Stimulated activated memory B cell treated with anti-CD40 and anti-IgM and Interleukin-4, amounts not matched to agents 10 μg/mL and 1 μg/mL and 100 μg/mL, for 72 hours (primary cell): Measurements from ENCODE around the gene ANGPTL4.
A peak's percentile ranks its signal among the peaks of the same experiment; 100 is the strongest.
"Not testable (repeated sequence)": the region's sequence is repeated elsewhere in the genome, so short reads cannot be mapped to it uniquely, and the experiment has no call there.

Experiments used
- ATAC-seq: fragments of 150-1000 bp; cut with Tn5 transposase; 2 replicates; pipeline ENCODE4 v1.10.0; 2021
- H3K27ac Mint-ChIP-seq: one replicate; pipeline ENCODE4 v1.8.0; 2022; ENCODE audit warnings: mild to moderate bottlenecking, mixed read lengths
- H3K27me3 Mint-ChIP-seq: one replicate; pipeline ENCODE4 v1.8.0; 2022; ENCODE audit warnings: mixed read lengths
- H3K36me3 Mint-ChIP-seq: one replicate; pipeline ENCODE4 v1.8.0; 2022; ENCODE audit warnings: mixed read lengths
- H3K4me1 Mint-ChIP-seq: one replicate; pipeline ENCODE4 v1.8.0; 2022; ENCODE audit warnings: mixed read lengths
- H3K4me3 Mint-ChIP-seq: one replicate; pipeline ENCODE4 v1.8.0; 2022; ENCODE audit warnings: mild to moderate bottlenecking, moderate library complexity, mixed read lengths
- H3K9me3 Mint-ChIP-seq: one replicate; pipeline ENCODE4 v1.8.0; 2022; ENCODE audit warnings: mixed read lengths

The ANGPTL4 gene

DNA sequence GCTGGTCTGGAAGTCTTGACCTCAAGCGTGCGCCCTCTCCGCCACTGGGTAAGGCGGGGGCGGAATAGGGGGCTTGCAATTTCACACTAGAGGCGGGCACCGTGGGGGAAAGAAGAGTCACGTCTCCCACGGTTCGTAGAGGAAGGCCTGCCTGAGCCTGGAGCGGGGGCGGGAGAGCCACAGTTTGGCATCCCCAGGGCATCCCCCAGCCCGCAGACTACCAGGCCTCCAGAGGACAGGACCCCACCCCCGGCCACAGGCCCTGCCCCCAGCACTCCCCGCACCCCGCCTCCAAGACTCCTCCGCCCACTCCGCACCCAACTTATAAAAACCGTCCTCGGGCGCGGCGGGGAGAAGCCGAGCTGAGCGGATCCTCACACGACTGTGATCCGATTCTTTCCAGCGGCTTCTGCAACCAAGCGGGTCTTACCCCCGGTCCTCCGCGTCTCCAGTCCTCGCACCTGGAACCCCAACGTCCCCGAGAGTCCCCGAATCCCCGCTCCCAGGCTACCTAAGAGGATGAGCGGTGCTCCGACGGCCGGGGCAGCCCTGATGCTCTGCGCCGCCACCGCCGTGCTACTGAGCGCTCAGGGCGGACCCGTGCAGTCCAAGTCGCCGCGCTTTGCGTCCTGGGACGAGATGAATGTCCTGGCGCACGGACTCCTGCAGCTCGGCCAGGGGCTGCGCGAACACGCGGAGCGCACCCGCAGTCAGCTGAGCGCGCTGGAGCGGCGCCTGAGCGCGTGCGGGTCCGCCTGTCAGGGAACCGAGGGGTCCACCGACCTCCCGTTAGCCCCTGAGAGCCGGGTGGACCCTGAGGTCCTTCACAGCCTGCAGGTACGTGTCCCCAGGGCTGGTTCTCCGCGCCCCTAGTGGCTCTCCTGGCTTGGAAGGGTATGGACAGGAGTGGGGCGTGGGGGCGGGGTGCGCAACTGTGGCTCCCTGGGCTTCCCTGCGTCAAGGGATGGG is at the start of gene ANGPTL4:
TSS of gene ANGPTL4 (plus strand) at position 353 of the 969 bp plus-strand sequence. CDS start at position 520, 167 bp downstream.
- Mint-ChIP-seq H3K27ac (no peak within 1 kb of the TSS), H3K36me3 (peaks cover 15% of the 10 kb centered on the region), H3K27me3 (peaks cover 89% of the 10 kb centered on the region), H3K4me3 (peak within 1 kb of the TSS; percentile 66), H3K4me1 (peaks cover 22% of the 10 kb centered on the region), H3K9me3 (no peaks in the 10 kb centered on the region)
- peak; percentile 67 for ATAC-seq

DNA sequence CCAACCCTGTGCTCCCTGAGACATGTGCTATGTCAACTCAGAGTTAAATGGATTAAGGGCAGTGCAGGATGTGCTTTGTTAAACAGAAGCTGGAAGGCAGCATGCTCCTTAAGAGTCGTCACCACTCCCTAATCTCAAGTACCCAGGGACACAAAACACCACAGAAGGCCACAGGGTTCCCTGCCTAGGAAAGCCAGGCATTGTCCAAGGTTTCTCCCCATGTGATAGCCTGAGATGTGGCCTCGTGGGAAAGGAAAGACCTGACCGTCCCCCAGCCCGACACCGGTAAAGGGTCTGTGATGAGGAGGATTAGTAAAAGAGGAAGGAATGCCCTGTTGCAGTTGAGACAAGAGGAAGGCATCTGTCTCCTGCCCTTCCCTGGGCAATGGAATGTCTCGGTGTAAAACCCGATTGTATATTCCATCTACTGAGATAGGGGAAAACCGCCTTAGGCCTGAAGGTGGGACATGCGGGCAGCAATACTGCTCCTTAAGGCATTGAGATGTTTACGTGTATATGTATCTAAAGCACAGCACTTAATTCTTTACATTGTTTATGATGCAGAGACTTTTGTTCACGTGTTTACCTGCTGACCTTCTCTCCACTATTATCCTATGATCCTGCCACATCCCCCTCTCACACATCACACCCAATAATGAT is 48.8 kb upstream of the ANGPTL4 start:
- not testable (repeated sequence) for H3K27ac Mint-ChIP-seq, H3K9me3 Mint-ChIP-seq, ATAC-seq, H3K4me1 Mint-ChIP-seq, H3K27me3 Mint-ChIP-seq, H3K4me3 Mint-ChIP-seq
- peaks cover 47% of the 10 kb centered on the region for H3K36me3 Mint-ChIP-seq

GRCh38 chr19:8316351-8317125 is 47.4 kb upstream of the ANGPTL4 start:
- Mint-ChIP-seq H3K9me3 (no peaks in the 10 kb centered on the region), H3K4me1 (peaks cover 16% of the 10 kb centered on the region), H3K4me3 (no peak overlapping the region), H3K27ac (no peak overlapping the region), H3K36me3 (peaks cover 37% of the 10 kb centered on the region), H3K27me3 (no peaks in the 10 kb centered on the region)
- no peak for ATAC-seq

GRCh38 chr19:8318835-8319234 is 45.1 kb upstream of the ANGPTL4 start:
- H3K9me3 Mint-ChIP-seq, H3K27ac Mint-ChIP-seq, H3K27me3 Mint-ChIP-seq, ATAC-seq, H3K4me3 Mint-ChIP-seq: not testable (repeated sequence)
- H3K36me3 Mint-ChIP-seq = peaks cover 38% of the 10 kb centered on the region
- peaks cover 37% of the 10 kb centered on the region for H3K4me1 Mint-ChIP-seq

DNA sequence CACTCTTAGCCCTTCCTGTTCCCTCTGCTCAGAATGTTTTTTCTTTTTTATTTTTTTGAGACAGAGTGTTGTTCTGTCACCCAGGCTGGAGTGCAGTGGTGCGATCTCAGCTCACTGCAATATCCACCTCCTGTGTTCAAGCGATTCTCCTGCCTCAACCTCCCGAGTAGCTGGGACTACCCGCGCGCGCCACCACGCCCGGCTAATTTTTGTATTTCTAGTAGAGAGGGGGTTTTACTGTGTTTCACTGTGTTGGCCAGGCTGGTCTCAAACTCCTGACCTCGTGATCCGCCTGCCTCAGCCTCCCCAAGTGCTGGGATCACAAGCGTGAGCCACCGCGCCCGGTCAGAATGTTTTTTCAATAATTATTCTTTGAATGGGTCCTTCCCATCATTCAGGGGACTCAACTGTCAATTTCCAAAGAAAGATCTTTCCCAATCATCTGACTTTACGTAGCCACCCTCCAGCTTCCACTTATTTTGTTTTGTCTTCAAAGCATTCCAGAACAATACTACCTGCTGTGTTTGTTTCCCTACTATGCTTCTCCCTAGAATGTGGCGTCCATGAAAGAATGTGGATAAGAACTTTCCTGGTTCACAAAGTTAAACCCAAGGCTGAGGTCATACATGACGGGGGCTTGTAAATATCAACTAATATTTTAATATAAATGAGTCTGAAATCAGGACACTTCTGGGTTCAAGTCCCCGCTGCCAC is 44.0 kb upstream of the ANGPTL4 start:
- peak overlapping the region; percentile 99 for H3K27ac Mint-ChIP-seq

GRCh38 chr19:8320564-8321066 is 43.3 kb upstream of the ANGPTL4 start:
- ATAC-seq = peak; percentile 9
- peaks cover 25% of the 10 kb centered on the region for H3K36me3 Mint-ChIP-seq
- no peaks in the 10 kb centered on the region for H3K9me3 Mint-ChIP-seq
- H3K27me3 Mint-ChIP-seq = no peaks in the 10 kb centered on the region
- H3K4me3 Mint-ChIP-seq = peak overlapping the region; percentile 96
- peak overlapping the region; percentile 99 for H3K27ac Mint-ChIP-seq
- H3K4me1 Mint-ChIP-seq = peaks cover 48% of the 10 kb centered on the region

More for the DNA sequence above, 44.0 kb upstream of the ANGPTL4 start:
- no peak for ATAC-seq
- H3K4me1 Mint-ChIP-seq = peaks cover 48% of the 10 kb centered on the region
- no peaks in the 10 kb centered on the region for H3K9me3 Mint-ChIP-seq
- H3K27me3 Mint-ChIP-seq = no peaks in the 10 kb centered on the region
- peak overlapping the region; percentile 96 for H3K4me3 Mint-ChIP-seq
- peaks cover 31% of the 10 kb centered on the region for H3K36me3 Mint-ChIP-seq

- H3K27me3 Mint-ChIP-seq = no peaks in the 10 kb centered on the region
- peak within 1 kb of the TSS; percentile 99 for H3K27ac Mint-ChIP-seq
- H3K4me1 Mint-ChIP-seq = peaks cover 48% of the 10 kb centered on the region
- peak; percentile 97 for ATAC-seq
- peak within 1 kb of the TSS; percentile 96 for H3K4me3 Mint-ChIP-seq
- peaks cover 18% of the 10 kb centered on the region for H3K36me3 Mint-ChIP-seq
- H3K9me3 Mint-ChIP-seq = no peaks in the 10 kb centered on the region
Measured at GRCh38 chr19:8321067-8321985, 42.6 kb upstream of the ANGPTL4 start, which contains the start of the genes NDUFA7 and RPS28. TSS of gene NDUFA7 (minus strand) at chr19:8321375. CDS start at chr19:8321358, 17 bp downstream. TSS of gene RPS28 (plus strand) at chr19:8321496. CDS start at chr19:8321531, 35 bp downstream.

GRCh38 chr19:8321986-8322637 is 41.8 kb upstream of the ANGPTL4 start:
- H3K27ac Mint-ChIP-seq = peak overlapping the region; percentile 99
- no peaks in the 10 kb centered on the region for H3K9me3 Mint-ChIP-seq
- H3K36me3 Mint-ChIP-seq = peaks cover 16% of the 10 kb centered on the region
- H3K27me3 Mint-ChIP-seq = no peaks in the 10 kb centered on the region
- peaks cover 48% of the 10 kb centered on the region for H3K4me1 Mint-ChIP-seq
- H3K4me3 Mint-ChIP-seq = peak overlapping the region; percentile 96
- ATAC-seq = no peak

DNA sequence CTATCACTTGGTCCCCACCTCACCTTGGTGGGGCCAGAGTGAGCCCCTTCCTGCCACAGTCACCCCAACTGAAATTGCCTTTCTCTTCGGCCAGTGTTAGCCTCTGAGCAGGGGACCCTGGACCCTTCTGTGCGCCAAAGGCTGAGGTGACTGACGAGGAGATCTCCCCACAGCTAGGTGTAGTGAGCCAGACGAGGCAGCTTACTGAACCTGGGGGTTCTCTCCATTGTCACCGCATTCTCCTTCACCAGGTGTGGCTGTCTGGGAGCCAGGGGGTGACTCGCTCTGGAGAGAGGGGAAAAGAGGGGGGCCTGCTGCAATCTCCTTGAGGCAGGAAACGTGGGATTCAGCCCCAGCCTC is 41.3 kb upstream of the ANGPTL4 start:
- ATAC-seq = no peak
- no peaks in the 10 kb centered on the region for H3K27me3 Mint-ChIP-seq
- peaks cover 16% of the 10 kb centered on the region for H3K36me3 Mint-ChIP-seq
- H3K9me3 Mint-ChIP-seq = no peaks in the 10 kb centered on the region
- H3K4me3 Mint-ChIP-seq = peak overlapping the region; percentile 96
- peak overlapping the region; percentile 99 for H3K27ac Mint-ChIP-seq
- H3K4me1 Mint-ChIP-seq = peaks cover 48% of the 10 kb centered on the region

- no peaks in the 10 kb centered on the region for H3K27me3 Mint-ChIP-seq
- H3K27ac Mint-ChIP-seq = no peak overlapping the region
- peaks cover 16% of the 10 kb centered on the region for H3K36me3 Mint-ChIP-seq
- H3K4me1 Mint-ChIP-seq = peaks cover 48% of the 10 kb centered on the region
- no peaks in the 10 kb centered on the region for H3K9me3 Mint-ChIP-seq
- ATAC-seq = no peak
- no peak overlapping the region for H3K4me3 Mint-ChIP-seq
Measured at GRCh38 chr19:8323781-8324185, 40.2 kb upstream of the ANGPTL4 start.

GRCh38 chr19:8324186-8325050 is 39.5 kb upstream of the ANGPTL4 start:
- Mint-ChIP-seq H3K27ac (no peak overlapping the region), H3K4me3 (no peak overlapping the region), H3K27me3 (no peaks in the 10 kb centered on the region), H3K9me3 (no peaks in the 10 kb centered on the region), H3K36me3 (peaks cover 16% of the 10 kb centered on the region), H3K4me1 (peaks cover 47% of the 10 kb centered on the region)
- ATAC-seq = no peak

DNA sequence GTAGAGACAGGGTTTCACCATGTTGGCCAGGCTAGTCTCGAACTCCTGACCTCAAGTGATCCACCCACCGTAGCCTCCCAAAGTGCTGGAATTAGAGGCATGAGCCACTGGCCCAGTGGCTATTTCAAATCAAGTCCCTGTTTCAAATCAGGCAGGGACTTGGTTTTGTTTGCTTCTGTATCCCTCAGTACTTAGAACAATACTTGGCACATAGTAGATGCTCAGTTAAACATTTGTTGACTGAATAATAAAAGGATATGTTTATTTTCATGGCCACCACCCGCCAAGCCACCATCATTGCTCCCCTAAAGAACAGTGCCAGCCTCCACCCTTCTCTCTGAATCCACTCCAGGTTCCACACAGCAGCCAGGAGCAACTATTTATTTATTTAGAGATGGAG is 38.5 kb upstream of the ANGPTL4 start:
- H3K27me3 Mint-ChIP-seq = no peaks in the 10 kb centered on the region
- H3K4me3 Mint-ChIP-seq = no peak overlapping the region
- H3K36me3 Mint-ChIP-seq = peaks cover 16% of the 10 kb centered on the region
- H3K4me1 Mint-ChIP-seq = peaks cover 37% of the 10 kb centered on the region
- no peak for ATAC-seq
- no peaks in the 10 kb centered on the region for H3K9me3 Mint-ChIP-seq
- H3K27ac Mint-ChIP-seq = no peak overlapping the region
